HFFc6 (cell line): Measurements from ENCODE around the gene RRAS. TPM values are rescaled to one million over a fixed set of nuclear protein-coding genes. Genes with fewer than 3 reads are reported as not detected.

Source experiments
- DNase-seq: peaks from one replicate; pipeline ENCODE4 v3.0.0-alpha.2; 2018
- H3K27ac Mint-ChIP-seq: 2 replicates; pipeline ENCODE4 v1.8.0; 2020; ENCODE audit warnings: mild to moderate bottlenecking, mixed read lengths
- H3K27me3 Mint-ChIP-seq: 2 replicates; pipeline ENCODE4 v1.8.0; 2021; ENCODE audit warnings: mild to moderate bottlenecking, moderate library complexity, mixed read lengths; ENCODE audit not compliant: insufficient read depth
- H3K36me3 Mint-ChIP-seq: 2 replicates; pipeline ENCODE4 v1.8.0; 2021; ENCODE audit warnings: low read depth, mixed read lengths
- H3K4me1 Mint-ChIP-seq: 2 replicates; pipeline ENCODE4 v1.8.0; 2020; ENCODE audit warnings: low read depth, mixed read lengths
- H3K4me3 Mint-ChIP-seq: 2 replicates; pipeline ENCODE4 v1.8.0; 2020; ENCODE audit warnings: mild to moderate bottlenecking, moderate library complexity, mixed read lengths
- H3K9me3 Mint-ChIP-seq: 2 replicates; pipeline ENCODE4 v1.8.0; 2020; ENCODE audit warnings: mild to moderate bottlenecking, mixed read lengths
- CTCF ChIP-seq: fragments of 200-600 bp; sonication (generic); IDR thresholded peaks from 2 replicates; pipeline ENCODE4 v1.5.0; 2021; ENCODE audit warnings: antibody characterized with exemption, mild to moderate bottlenecking
- microRNA-seq: library from miRNA; unstranded; fragments of <30 nt; microRNA quantifications from one replicate; pipeline ENCODE4, GENCODE V29; 2019
- total RNA-seq, 6 experiments: library from RNA; stranded (reverse); fragmentation: NEBNext Ultra II Directional; extraction: Animal tissue kit (Norgen Biotek cat#: 25700); gene quantifications; 2 replicates in 1 of 6; 3 replicates in 5 of 6; pipeline ENCODE4 v1.2.3, GENCODE V29; 2021

RRAS gene
- total RNA-seq, 6 experiments from 2014 or later: 130 to 162 (median 133) TPM

GRCh38 chr19:49589502-49589905, 50.4 kb downstream of the RRAS start:
- no peak overlapping the region for H3K27ac Mint-ChIP-seq
- H3K4me3 Mint-ChIP-seq: no peak overlapping the region

GRCh38 chr19:49588365-49589122, 51.4 kb downstream of the RRAS start:
- TF ChIP-seq CTCF: no peak
- no peaks in the 10 kb centered on the region for H3K9me3 Mint-ChIP-seq
- H3K4me1 Mint-ChIP-seq: peaks cover 12% of the 10 kb centered on the region
- no peak overlapping the region for H3K4me3 Mint-ChIP-seq
- H3K27ac Mint-ChIP-seq: no peak overlapping the region
- peaks cover 2% of the 10 kb centered on the region; the same call in 1 of the 2 replicates for H3K27me3 Mint-ChIP-seq
- H3K36me3 Mint-ChIP-seq: peaks cover 6% of the 10 kb centered on the region; the same call in 1 of the 2 replicates
- no peak for DNase-seq

More at GRCh38 chr19:49589502-49589905, 50.4 kb downstream of the RRAS start:
- peaks cover 12% of the 10 kb centered on the region; the same call in 1 of the 2 replicates for H3K36me3 Mint-ChIP-seq
- no peak for DNase-seq
- peaks cover 20% of the 10 kb centered on the region for H3K4me1 Mint-ChIP-seq
- no peak for TF ChIP-seq CTCF
- H3K27me3 Mint-ChIP-seq: peaks cover 2% of the 10 kb centered on the region; the same call in 1 of the 2 replicates
- H3K9me3 Mint-ChIP-seq: no peaks in the 10 kb centered on the region

- H3K9me3 Mint-ChIP-seq: no peaks in the 10 kb centered on the region
- H3K36me3 Mint-ChIP-seq: no peaks in the 10 kb centered on the region
- H3K27ac Mint-ChIP-seq: no peak overlapping the region
- peaks cover 2% of the 10 kb centered on the region; the same call in 1 of the 2 replicates for H3K27me3 Mint-ChIP-seq
- no peak overlapping the region for H3K4me3 Mint-ChIP-seq
- TF ChIP-seq CTCF: no peak
- no peaks in the 10 kb centered on the region for H3K4me1 Mint-ChIP-seq
- DNase-seq: no peak
Measured at GRCh38 chr19:49587227-49587626, 52.7 kb downstream of the RRAS start.

Small RNAs within 50 kb of the gene (microRNA-seq; reads per million reads assigned to microRNA genes)
- not detected for gene MIR5088

Other genes with a start within 250 kb of the RRAS start
- gene PTH2, start 216.7 kb downstream of the RRAS start, total RNA-seq: not detected
- not detected for gene GFY, start 214.8 kb downstream of the RRAS start, total RNA-seq
- under 1 TPM in 5 of 6 experiments, not detected in 1; 0.05 to 0.17 (median 0.09) TPM for gene SLC17A7, start 198.6 kb downstream of the RRAS start, total RNA-seq
- 10 to 100 TPM; 55.8 to 65.6 (median 57.5) TPM for gene PIH1D1, start 188.3 kb downstream of the RRAS start, total RNA-seq
- 10 to 100 TPM; 13.9 to 23.0 (median 19.8) TPM for gene ALDH16A1, start 186.9 kb downstream of the RRAS start, total RNA-seq
- 10 to 100 TPM in 2 of 6 experiments, 1 to 10 TPM in 4; 4.9 to 12.5 (median 9.4) TPM for gene FLT3LG, start 165.9 kb downstream of the RRAS start, total RNA-seq
- gene RPL13A, start 152.5 kb downstream of the RRAS start, total RNA-seq: 1,000 to 10,000 TPM; 2,015 to 2,373 (median 2,179) TPM
- gene RPS11, start 143.7 kb downstream of the RRAS start, total RNA-seq: 1,000 to 10,000 TPM; 1,343 to 1,545 (median 1,429) TPM
- gene FCGRT, start 127.5 kb downstream of the RRAS start, total RNA-seq: 10 to 100 TPM; 33.2 to 39.3 (median 37.4) TPM
- 100 to 1,000 TPM; 117 to 316 (median 287) TPM for gene RCN3, start 112.1 kb downstream of the RRAS start, total RNA-seq
- 10 to 100 TPM; 66.0 to 79.7 (median 72.4) TPM for gene NOSIP, start 59.6 kb downstream of the RRAS start, total RNA-seq
- under 1 TPM; 0.33 to 0.69 (median 0.42) TPM for gene PRRG2, start 58.8 kb downstream of the RRAS start, total RNA-seq
- 10 to 100 TPM; 23.3 to 26.2 (median 24.3) TPM for gene PRR12, start 49.0 kb downstream of the RRAS start, total RNA-seq
- 100 to 1,000 TPM; 112 to 134 (median 121) TPM for gene SCAF1, start 2.1 kb upstream of the RRAS start, total RNA-seq
- 10 to 100 TPM; 55.5 to 72.8 (median 58.7) TPM for gene IRF3, start 25.7 kb upstream of the RRAS start, total RNA-seq
- gene BCL2L12, start 25.8 kb upstream of the RRAS start, total RNA-seq: 10 to 100 TPM; 23.9 to 34.2 (median 33.4) TPM
- gene PRMT1, start 37.1 kb upstream of the RRAS start, total RNA-seq: 100 to 1,000 TPM; 209 to 226 (median 217) TPM
- under 1 TPM; 0.74 to 0.99 (median 0.87) TPM for gene ADM5, start 49.5 kb upstream of the RRAS start, total RNA-seq
- gene CPT1C, start 51.0 kb upstream of the RRAS start, total RNA-seq: 10 to 100 TPM; 32.7 to 42.6 (median 36.4) TPM
- gene TSKS, start 123.2 kb upstream of the RRAS start, total RNA-seq: not detected
- gene AP2A1, start 126.9 kb upstream of the RRAS start, total RNA-seq: 100 to 1,000 TPM; 145 to 177 (median 162) TPM
- 10 to 100 TPM in 5 of 6 experiments, 1 to 10 TPM in 1; 9.4 to 14.2 (median 11.7) TPM for gene FUZ, start 173.1 kb upstream of the RRAS start, total RNA-seq
- 10 to 100 TPM; 44.5 to 50.6 (median 47.8) TPM for gene MED25, start 178.1 kb upstream of the RRAS start, total RNA-seq
- gene PTOV1, start 211.0 kb upstream of the RRAS start, total RNA-seq: 100 to 1,000 TPM; 157 to 176 (median 162) TPM
- 10 to 100 TPM; 39.7 to 48.7 (median 47.2) TPM for gene PNKP, start 227.4 kb upstream of the RRAS start, total RNA-seq
- 100 to 1,000 TPM in 5 of 6 experiments, 10 to 100 TPM in 1; 98.5 to 128 (median 104) TPM for gene AKT1S1, start 237.2 kb upstream of the RRAS start, total RNA-seq
- gene TBC1D17, start 237.6 kb upstream of the RRAS start, total RNA-seq: 10 to 100 TPM; 42.8 to 53.3 (median 46.8) TPM